Keratinocyte (primary cell): ENCODE data around the gene P2RY13.

Experiments used
- EZH2 ChIP-seq: IDR thresholded peaks from one replicate; pipeline ENCODE4 v1.6.1; 2012; ENCODE audit warnings: inconsistent platforms, mild to moderate bottlenecking, low read length, moderate library complexity
- TF ChIP-seq, protein P1 (sequence below), 3 experiments: IDR thresholded peaks in 1 of 3; conservative IDR thresholded peaks in 1 of 3; optimal IDR thresholded peaks in 1 of 3; 2 replicates in 2 of 3; 3 replicates in 1 of 3; pipeline versions ENCODE3 to v1.5.1; 2011; ENCODE audit warnings: low read length in 3 of 3, mild to moderate bottlenecking in 3 of 3, moderate library complexity in 2 of 3, control low read depth in 1 of 3, inconsistent platforms in 1 of 3; ENCODE audit not compliant: insufficient read depth in 2 of 3; ENCODE audit errors: extremely low read depth in 1 of 3

- TF ChIP-seq, protein P1, sequence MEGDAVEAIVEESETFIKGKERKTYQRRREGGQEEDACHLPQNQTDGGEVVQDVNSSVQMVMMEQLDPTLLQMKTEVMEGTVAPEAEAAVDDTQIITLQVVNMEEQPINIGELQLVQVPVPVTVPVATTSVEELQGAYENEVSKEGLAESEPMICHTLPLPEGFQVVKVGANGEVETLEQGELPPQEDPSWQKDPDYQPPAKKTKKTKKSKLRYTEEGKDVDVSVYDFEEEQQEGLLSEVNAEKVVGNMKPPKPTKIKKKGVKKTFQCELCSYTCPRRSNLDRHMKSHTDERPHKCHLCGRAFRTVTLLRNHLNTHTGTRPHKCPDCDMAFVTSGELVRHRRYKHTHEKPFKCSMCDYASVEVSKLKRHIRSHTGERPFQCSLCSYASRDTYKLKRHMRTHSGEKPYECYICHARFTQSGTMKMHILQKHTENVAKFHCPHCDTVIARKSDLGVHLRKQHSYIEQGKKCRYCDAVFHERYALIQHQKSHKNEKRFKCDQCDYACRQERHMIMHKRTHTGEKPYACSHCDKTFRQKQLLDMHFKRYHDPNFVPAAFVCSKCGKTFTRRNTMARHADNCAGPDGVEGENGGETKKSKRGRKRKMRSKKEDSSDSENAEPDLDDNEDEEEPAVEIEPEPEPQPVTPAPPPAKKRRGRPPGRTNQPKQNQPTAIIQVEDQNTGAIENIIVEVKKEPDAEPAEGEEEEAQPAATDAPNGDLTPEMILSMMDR (optimal IDR thresholded peaks at IDR 0.05 in 1 of 3, IDR thresholded peaks at IDR 0.05 in 1 of 3, conservative IDR thresholded peaks at IDR 0.05 in 1 of 3; ENCODE audit: extremely low read depth in 1 of 3, insufficient read depth in 2 of 3, low read length in 3 of 3): no peak
- no peak for TF ChIP-seq EZH2
Measured at GRCh38 chr3:151315136-151315535, 14.2 kb downstream of the P2RY13 start.
